Breast epithelium (tissue), 4 donors: ENCODE measurements around the gene SH2D2A. TPM values are rescaled to one million over a fixed set of nuclear protein-coding genes. Genes with fewer than 3 reads are reported as not detected.

Source experiments
- DNase-seq, 2 donors: peaks; one replicate each; pipeline ENCODE4 v3.0.0-alpha.2; 2019; ENCODE audit warnings: low spot score in 2 of 2
- H3K27ac ChIP-seq, 2 donors: fragments of 200-600 bp; sonication (generic) in 1 of 2; one replicate each; pipeline ENCODE4 v1.5.1; 2016 to 2019; ENCODE audit warnings: mild to moderate bottlenecking in 1 of 2
- H3K27me3 ChIP-seq, 2 donors: fragments of 200-600 bp; sonication (generic) in 1 of 2; one replicate each; pipeline versions ENCODE4 v1.5.1 to v1.6.0; 2017 to 2019; ENCODE audit warnings: control low read depth in 1 of 2, mild to moderate bottlenecking in 1 of 2
- H3K36me3 ChIP-seq: fragments of 200-600 bp; one replicate; pipeline ENCODE4 v1.5.1; 2019
- H3K4me1 ChIP-seq, 2 donors: fragments of 200-600 bp; sonication (generic); one replicate each; pipeline ENCODE4 v1.5.1; 2016 to 2019; ENCODE audit warnings: control low read depth in 1 of 2
- H3K4me3 ChIP-seq, 3 donors: fragments of 200-600 bp; sonication (generic); 1 replicate in 2 of 3; 2 replicates in 1 of 3; pipeline ENCODE4 v1.5.1; 2016 to 2019; ENCODE audit warnings: mild to moderate bottlenecking in 3 of 3, moderate library complexity in 2 of 3
- H3K9me3 ChIP-seq, 2 donors: fragments of 200-600 bp; sonication (generic) in 1 of 2; one replicate each; pipeline ENCODE4 v1.5.1; 2016 to 2019; ENCODE audit warnings: control low read depth in 1 of 2
- POLR2A ChIP-seq: fragments of 450-650 bp; IDR thresholded peaks from one replicate; pipeline ENCODE4 v1.6.1; 2016; ENCODE audit warnings: antibody characterized with exemption, mild to moderate bottlenecking, moderate library complexity
- POLR2AphosphoS5 ChIP-seq, 3 donors: sonication (generic); formaldehyde crosslinking; IDR thresholded peaks; one replicate each; pipeline ENCODE4 v1.6.1; 2017; ENCODE audit warnings: antibody characterized with exemption in 3 of 3
- intact Hi-C: fragments of 100-400 bp; cut with DNase I; formaldehyde crosslinking; loops from one replicate; pipeline ENCODE4 v1.15.1; 2023; ENCODE audit warnings: low total_unique reads
- total RNA-seq, 3 donors: library from RNA; depleted of rRNA; stranded (reverse); fragments of >200 nt; gene quantifications; one replicate each; pipeline ENCODE4 v1.1.0, GENCODE V29; 2016
- TF ChIP-seq, protein P1 (sequence below), 3 donors: fragments of 450-650 bp; IDR thresholded peaks; one replicate each; pipeline ENCODE4 v1.5.1; 2016 to 2017; ENCODE audit warnings: antibody characterized with exemption in 3 of 3, mild to moderate bottlenecking in 3 of 3, moderate library complexity in 3 of 3

SH2D2A gene
- total RNA-seq, 3 donors from 2014 or later = 4.6 to 5.4 TPM; not detected in 1

DNA sequence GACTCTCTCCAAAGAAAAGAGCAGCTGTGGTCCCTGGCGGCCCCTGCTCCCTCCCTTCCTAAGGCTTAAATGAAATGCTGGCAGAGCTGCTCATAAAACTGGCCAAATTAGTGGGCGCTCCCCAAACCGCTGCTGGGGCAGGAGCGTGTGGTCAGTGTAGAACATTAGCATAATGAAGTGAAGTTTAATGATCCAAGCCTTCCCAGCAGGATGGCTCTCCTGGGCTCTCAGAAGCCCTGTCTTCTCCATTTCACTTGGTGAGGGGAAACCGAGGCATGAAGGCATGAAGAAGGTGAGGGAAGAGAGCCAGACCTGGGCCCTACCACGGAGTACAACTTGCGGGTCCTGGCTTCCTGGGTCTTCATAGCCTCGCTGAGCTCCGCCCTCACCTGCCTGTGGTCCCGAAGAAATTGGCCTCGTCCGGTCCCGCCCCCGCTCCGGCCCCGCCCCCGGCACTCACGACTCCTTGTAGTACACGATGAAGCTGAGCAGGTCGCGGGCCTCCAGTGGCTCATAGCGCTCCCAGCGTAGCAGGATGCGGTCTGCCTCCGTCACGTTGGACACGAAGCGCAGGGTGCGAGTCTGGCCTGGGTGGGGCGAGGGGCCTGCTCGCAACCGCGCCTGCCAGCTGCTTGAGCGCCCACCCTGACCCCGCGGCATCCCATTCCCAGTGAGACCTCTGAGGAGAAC, 32.0 kb upstream of the SH2D2A start:
- DNase-seq = peak in 1 of 2 donors; percentile 37
- intact Hi-C loops = loop anchor here (1.0 kb wide), 1 partner anchor 37 kb away; no protein-coding TSS in a partner anchor
- no peaks in the 10 kb centered on the region for H3K36me3 ChIP-seq

GRCh38 chr1:156847591-156848460, 31.2 kb upstream of the SH2D2A start:
- Histone ChIP-seq H3K36me3 (no peaks in the 10 kb centered on the region), H3K27ac (no peak overlapping the region), H3K27me3 (peaks cover 0 to 37% of the 10 kb centered on the region in 2 donors), H3K9me3 (no peaks in the 10 kb centered on the region), H3K4me1 (no peaks in the 10 kb centered on the region), H3K4me3 (no peak overlapping the region)
- no peak for DNase-seq
- TF ChIP-seq, protein P1, sequence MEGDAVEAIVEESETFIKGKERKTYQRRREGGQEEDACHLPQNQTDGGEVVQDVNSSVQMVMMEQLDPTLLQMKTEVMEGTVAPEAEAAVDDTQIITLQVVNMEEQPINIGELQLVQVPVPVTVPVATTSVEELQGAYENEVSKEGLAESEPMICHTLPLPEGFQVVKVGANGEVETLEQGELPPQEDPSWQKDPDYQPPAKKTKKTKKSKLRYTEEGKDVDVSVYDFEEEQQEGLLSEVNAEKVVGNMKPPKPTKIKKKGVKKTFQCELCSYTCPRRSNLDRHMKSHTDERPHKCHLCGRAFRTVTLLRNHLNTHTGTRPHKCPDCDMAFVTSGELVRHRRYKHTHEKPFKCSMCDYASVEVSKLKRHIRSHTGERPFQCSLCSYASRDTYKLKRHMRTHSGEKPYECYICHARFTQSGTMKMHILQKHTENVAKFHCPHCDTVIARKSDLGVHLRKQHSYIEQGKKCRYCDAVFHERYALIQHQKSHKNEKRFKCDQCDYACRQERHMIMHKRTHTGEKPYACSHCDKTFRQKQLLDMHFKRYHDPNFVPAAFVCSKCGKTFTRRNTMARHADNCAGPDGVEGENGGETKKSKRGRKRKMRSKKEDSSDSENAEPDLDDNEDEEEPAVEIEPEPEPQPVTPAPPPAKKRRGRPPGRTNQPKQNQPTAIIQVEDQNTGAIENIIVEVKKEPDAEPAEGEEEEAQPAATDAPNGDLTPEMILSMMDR (IDR thresholded peaks at IDR 0.05) = no peak
- no peak for TF ChIP-seq POLR2AphosphoS5 (IDR thresholded peaks at IDR 0.05)
- TF ChIP-seq POLR2A = no peak
- intact Hi-C loops = no loop called here

More for the DNA sequence above, 32.0 kb upstream of the SH2D2A start:
- H3K27me3 ChIP-seq = peaks cover 0 to 29% of the 10 kb centered on the region in 2 donors
- H3K4me1 ChIP-seq = no peaks in the 10 kb centered on the region
- no peaks in the 10 kb centered on the region for H3K9me3 ChIP-seq
- H3K4me3 ChIP-seq = peak overlapping the region in 1 of 3 donors; percentile 35
- H3K27ac ChIP-seq = no peak overlapping the region
- no peak for TF ChIP-seq POLR2AphosphoS5 (IDR thresholded peaks at IDR 0.05)
- TF ChIP-seq, protein P1 (IDR thresholded peaks at IDR 0.05) = no peak
- TF ChIP-seq POLR2A = no peak

GRCh38 chr1:156846643-156847042, 30.0 kb upstream of the SH2D2A start:
- Histone ChIP-seq H3K36me3 (no peaks in the 10 kb centered on the region), H3K4me1 (no peaks in the 10 kb centered on the region), H3K9me3 (no peaks in the 10 kb centered on the region), H3K27ac (no peak overlapping the region), H3K27me3 (peaks cover 0 to 39% of the 10 kb centered on the region in 2 donors), H3K4me3 (no peak overlapping the region)
- intact Hi-C loops = no loop called here
- no peak for DNase-seq
- TF ChIP-seq POLR2AphosphoS5 (IDR thresholded peaks at IDR 0.05) (no peak), POLR2A (no peak)
- TF ChIP-seq, protein P1 (IDR thresholded peaks at IDR 0.05) = no peak

DNA sequence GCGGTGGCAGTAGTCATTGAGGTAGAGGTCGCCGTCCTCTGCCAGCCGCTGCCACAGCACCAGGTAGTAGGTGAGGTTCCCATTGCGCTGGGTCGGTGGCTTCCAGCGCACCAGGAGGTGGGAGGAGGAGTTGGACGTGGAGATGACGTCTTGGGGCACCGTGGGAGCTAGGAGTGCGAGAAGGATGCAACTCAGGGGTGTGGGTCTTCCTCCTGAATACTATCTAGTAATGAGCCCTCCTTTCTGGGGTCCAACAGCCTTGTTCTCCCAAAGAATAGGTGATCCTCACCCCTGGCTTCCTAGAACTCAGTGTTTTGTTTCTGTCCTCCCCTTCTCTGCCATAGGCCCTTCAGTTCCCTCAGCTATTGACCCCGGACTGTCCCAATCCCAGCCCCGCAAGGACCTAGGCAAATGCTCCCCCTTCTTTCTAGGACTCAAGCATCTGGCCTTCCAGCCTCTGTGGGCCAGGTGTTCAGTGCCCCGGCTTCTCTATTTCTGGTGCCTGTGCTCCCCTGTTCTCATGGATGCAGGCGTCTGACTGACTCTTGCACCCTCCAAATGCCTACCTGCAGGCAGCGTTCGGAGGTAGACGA, 29.4 kb upstream of the SH2D2A start:
- TF ChIP-seq POLR2AphosphoS5 (IDR thresholded peaks at IDR 0.05) (no peak), POLR2A (no peak)
- DNase-seq = no peak
- peaks cover 0 to 42% of the 10 kb centered on the region in 2 donors for H3K27me3 ChIP-seq
- no peak overlapping the region for H3K27ac ChIP-seq
- intact Hi-C loops = no loop called here
- H3K4me3 ChIP-seq = no peak overlapping the region
- H3K36me3 ChIP-seq = no peaks in the 10 kb centered on the region
- H3K4me1 ChIP-seq = no peaks in the 10 kb centered on the region
- H3K9me3 ChIP-seq = no peaks in the 10 kb centered on the region

DNA sequence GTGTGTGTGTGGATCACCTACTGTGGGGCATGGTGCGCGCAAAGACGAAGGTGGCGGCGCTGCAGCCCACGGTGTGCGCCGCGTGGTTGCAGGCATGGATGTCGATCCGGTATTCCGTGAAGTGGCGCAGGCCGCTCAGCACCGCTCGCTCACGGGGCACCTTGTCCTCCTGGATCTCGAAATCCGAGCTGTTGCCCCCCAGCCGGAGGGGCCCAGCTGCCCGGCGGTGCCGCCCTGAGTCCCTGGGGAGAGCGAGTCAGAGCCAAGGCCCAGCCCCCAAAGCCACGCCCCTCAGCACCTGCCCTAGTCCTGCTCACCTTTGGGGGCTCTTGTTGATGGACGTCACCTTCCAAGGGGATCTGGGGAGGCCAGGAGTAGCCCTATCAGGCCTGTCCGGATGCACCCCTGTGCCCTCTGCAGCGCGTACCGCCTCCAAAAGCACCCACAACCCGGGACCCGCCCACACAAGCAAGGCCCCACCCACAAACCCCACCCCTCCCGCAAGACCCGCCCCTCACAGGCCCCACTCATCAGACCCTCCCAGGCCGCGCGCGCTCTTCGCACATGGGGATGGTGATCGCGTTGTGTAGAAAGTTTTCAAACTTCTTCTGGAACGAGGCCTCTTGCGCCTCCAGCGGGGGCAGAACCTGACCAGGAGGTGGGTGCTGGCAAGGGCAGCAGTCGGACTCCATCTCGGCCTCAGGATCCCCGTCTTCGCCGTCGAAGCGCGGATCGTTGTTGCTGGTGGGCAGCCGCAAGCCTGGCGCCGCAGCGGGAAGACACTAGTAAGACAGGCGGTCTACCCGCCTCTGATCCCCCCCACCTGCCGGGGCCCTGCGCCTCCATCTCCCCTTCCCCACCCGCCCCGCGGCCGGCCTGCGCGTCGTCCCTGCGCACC, 28.7 kb upstream of the SH2D2A start:
- no peaks in the 10 kb centered on the region for H3K4me1 ChIP-seq
- H3K9me3 ChIP-seq = no peaks in the 10 kb centered on the region
- H3K36me3 ChIP-seq = no peaks in the 10 kb centered on the region
- H3K27ac ChIP-seq = no peak overlapping the region
- no peak for DNase-seq
- no peak for TF ChIP-seq POLR2AphosphoS5 (IDR thresholded peaks at IDR 0.05)
- TF ChIP-seq, protein P1 (IDR thresholded peaks at IDR 0.05) = no peak
- intact Hi-C loops = no loop called here
- H3K4me3 ChIP-seq = peak overlapping the region in 1 of 3 donors; percentile 0
- H3K27me3 ChIP-seq = peaks cover 0 to 42% of the 10 kb centered on the region in 2 donors
